ENCODE measurements around the gene HCFC1.

DNA sequence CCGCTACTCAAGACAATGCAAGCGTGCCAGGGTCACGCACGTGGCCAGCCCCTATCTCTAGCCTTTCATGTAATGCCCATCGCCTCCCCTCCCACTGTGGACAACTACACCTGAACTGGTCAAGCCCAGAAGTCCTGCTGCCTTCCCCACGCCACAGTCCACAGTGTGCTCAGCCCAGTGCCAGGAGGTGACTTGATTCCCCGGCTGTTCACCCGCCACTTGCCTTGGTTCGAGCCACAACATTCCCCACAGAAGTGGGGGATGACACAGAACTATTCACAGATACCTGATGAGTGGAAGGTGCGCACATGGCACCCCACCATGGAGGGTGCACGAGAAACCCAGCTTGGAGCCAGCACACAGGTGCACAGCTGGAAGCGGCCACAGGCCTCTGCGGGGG, 52.3 kb downstream of the HCFC1 start:
- TF ChIP-seq EZH2phosphoT487 (IDR thresholded peaks at IDR 0.05; ENCODE audit: borderline replicate concordance, low read depth): no peak
- TF ChIP-seq, protein P1, sequence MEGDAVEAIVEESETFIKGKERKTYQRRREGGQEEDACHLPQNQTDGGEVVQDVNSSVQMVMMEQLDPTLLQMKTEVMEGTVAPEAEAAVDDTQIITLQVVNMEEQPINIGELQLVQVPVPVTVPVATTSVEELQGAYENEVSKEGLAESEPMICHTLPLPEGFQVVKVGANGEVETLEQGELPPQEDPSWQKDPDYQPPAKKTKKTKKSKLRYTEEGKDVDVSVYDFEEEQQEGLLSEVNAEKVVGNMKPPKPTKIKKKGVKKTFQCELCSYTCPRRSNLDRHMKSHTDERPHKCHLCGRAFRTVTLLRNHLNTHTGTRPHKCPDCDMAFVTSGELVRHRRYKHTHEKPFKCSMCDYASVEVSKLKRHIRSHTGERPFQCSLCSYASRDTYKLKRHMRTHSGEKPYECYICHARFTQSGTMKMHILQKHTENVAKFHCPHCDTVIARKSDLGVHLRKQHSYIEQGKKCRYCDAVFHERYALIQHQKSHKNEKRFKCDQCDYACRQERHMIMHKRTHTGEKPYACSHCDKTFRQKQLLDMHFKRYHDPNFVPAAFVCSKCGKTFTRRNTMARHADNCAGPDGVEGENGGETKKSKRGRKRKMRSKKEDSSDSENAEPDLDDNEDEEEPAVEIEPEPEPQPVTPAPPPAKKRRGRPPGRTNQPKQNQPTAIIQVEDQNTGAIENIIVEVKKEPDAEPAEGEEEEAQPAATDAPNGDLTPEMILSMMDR (IDR thresholded peaks at IDR 0.05): no peak
- no peak for TF ChIP-seq TCF12 (IDR thresholded peaks at IDR 0.05)
- TF ChIP-seq RXRA (IDR thresholded peaks at IDR 0.05; ENCODE audit: borderline replicate concordance, low read depth): no peak
- no peak for TF ChIP-seq POLR2AphosphoS5 (IDR thresholded peaks at IDR 0.05; ENCODE audit: low read depth, low read length)
- TF ChIP-seq TAF1 (IDR thresholded peaks at IDR 0.05; ENCODE audit: borderline replicate concordance, low read depth, low read length): no peak
- no peak for TF ChIP-seq GABPA (IDR thresholded peaks at IDR 0.05; ENCODE audit: low read depth)
- TF ChIP-seq SMC3 (IDR thresholded peaks at IDR 0.05; ENCODE audit: low read depth, low read length): no peak
- no peak for TF ChIP-seq EP300 (IDR thresholded peaks at IDR 0.05; ENCODE audit: borderline replicate concordance in 1 of 2, low read depth in 1 of 2, low read length in 1 of 2)
- TF ChIP-seq YY1 (IDR thresholded peaks at IDR 0.05; ENCODE audit: low read depth): no peak
- no peak for TF ChIP-seq RCOR1 (IDR thresholded peaks at IDR 0.05; ENCODE audit: low read length)
